Measurements from ENCODE around the gene CNIH3.
A peak's percentile ranks its signal among the peaks of the same experiment; 100 is the strongest.

CNIH3 gene

DNA sequence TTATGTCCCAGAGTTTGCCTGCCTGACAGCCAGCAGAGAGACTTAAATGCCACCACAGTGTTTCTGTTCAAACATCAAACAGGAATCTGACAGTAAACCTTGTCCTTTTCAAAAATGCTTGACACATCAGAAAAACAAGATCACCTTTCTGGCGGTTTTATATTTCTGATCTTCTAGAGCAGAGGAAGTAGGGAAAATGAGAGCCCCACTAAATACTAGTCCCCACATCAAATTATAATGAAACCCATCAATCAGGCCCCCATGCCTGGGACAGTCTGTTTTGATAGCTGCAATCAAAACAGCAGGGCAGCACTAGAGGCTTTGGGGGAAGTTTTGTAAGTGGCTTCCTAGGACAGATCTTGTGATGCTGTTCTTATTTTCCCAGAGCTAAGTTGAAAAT lies 129.3 kb downstream of the CNIH3 start:
- no peak for DNase-seq (ENCODE audit: low spot score)

DNA sequence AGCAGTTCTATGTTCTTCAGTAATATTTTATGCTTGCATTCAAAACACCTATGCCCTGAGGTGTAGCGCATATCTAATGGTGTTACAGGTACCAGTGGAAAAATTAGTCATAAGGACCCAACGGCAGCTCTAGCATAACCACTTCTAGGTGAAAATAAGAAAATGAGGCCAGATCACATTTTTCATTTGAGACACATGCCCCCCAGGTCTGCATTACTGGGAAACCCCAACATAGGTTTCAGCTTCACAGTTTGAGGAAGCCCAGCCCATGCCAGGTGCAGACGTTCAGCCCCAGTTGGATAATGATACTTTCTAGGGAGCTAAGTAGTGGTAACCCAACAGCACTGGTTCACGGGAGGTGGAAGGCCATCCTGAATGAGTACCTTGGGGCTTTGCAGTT lies 129.8 kb downstream of the CNIH3 start:
- no peak for DNase-seq (ENCODE audit: low spot score)

GRCh38 chr1:224747578-224747977 lies 131.5 kb downstream of the CNIH3 start:
- no peak for DNase-seq (ENCODE audit: low spot score)

GRCh38 chr1:224749916-224750315 lies 133.8 kb downstream of the CNIH3 start:
- no peak for DNase-seq (ENCODE audit: low spot score)

DNA sequence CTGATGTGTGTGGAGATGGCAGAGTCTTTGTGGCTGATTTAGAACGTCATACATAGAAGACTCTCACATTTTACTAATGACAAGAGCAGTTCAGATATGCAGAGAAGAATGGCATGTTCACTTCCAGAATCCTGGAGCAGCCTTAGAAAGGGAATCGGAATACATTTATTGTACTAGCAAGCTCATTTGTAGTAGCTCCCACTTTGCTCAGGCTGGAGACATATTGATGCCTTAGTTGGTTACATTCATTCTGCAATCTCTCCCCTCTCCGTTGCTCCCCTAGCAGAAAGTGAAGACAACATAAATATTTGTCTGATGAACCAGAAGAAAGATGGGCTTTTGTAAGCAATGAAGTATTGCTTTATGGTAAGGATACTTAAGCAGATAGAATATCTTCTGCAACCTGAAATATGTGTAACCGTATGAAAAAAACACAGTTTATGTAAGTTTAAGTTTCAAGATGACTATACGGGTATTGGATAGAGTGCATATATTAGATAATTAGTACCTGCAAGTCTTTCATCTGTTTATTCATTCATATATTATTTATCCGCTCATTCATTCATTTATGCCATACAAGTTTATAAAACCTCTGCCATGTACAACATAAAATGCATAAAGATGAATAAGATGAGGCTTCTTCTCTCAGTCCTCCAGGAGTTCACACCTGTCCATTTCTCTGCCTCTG lies 135.7 kb downstream of the CNIH3 start:
- DNase-seq (ENCODE audit: low spot score) = no peak

DNA sequence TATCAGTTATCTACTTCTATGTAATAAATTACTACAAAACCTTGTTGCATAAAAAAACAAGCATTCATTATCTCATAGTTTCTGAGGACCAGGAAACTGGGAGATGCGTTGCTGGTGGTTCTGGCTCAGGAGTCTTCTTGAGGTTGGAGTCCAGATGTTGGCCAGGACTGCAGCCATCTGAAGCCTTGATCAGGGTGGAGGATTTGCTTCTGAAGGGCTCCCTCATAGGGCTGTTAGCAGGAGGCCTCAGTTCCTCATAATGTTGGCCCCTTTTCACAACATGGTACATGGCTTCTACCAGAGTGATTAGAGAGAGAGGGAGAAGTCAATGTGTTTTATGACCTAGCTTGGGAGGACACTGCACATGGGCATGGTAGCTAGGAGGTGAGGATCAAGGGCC lies 137.4 kb downstream of the CNIH3 start:
- no peak for DNase-seq (ENCODE audit: low spot score)

GRCh38 chr1:224755586-224755985 lies 139.5 kb downstream of the CNIH3 start:
- no peak for DNase-seq (ENCODE audit: low spot score)

- no peak for DNase-seq (ENCODE audit: low spot score)
These were observed 141.4 kb downstream of the CNIH3 start for GRCh38 chr1:224757508-224757907.

DNA sequence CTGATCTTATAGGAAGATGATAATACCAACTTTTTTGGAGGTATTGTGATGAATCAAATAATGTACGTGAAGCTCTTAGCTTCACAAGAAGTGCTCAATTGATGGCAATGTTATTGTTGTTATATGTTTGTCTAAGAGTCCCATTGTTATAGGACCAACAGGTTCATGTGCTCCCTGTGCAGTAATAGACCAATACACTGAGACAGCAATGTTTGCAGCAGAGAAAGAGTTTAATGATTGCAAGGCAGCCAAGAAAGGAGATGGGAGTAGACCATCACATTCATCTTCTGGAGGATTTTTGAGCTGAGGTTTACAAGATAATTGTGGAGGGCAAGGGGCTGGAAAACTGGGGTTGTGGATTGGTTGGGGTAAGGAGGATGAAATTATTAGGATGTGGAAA lies 143.0 kb downstream of the CNIH3 start:
- DNase-seq (ENCODE audit: low spot score) = no peak

- DNase-seq (ENCODE audit: low spot score) = no peak
These were observed 143.6 kb downstream of the CNIH3 start for GRCh38 chr1:224759681-224760091.

GRCh38 chr1:224760163-224760562 lies 144.0 kb downstream of the CNIH3 start:
- DNase-seq (ENCODE audit: low spot score) = no peak

GRCh38 chr1:224761245-224761644 lies 145.1 kb downstream of the CNIH3 start:
- no peak for DNase-seq (ENCODE audit: low spot score)

- no peak for DNase-seq (ENCODE audit: low spot score)
These were observed 145.9 kb downstream of the CNIH3 start for GRCh38 chr1:224762046-224762445.

DNA sequence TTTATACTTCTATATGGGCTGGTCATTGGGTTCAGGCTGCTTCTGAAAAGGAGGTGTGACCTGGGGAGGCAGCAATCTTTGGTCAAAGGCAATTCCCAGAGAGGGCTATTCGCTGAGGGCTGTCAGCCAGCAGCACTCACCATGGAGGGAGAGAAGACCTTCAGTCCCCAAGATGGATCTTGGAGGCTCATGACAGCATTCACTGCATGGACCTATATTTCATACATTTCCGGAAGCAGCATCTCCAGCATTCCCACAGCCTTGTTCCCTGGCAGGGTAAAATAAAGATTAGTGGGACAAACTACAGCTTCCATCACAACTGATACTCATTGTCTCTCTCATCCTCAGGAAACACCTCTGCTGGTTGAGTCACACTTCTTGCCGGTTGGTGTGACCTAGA lies 146.6 kb downstream of the CNIH3 start:
- no peak for DNase-seq (ENCODE audit: low spot score)

GRCh38 chr1:224763126-224763775 lies 147.1 kb downstream of the CNIH3 start:
- DNase-seq (ENCODE audit: low spot score) = no peak

- DNase-seq (ENCODE audit: low spot score) = no peak
These were observed 150.1 kb downstream of the CNIH3 start for GRCh38 chr1:224766266-224766665.

DNA sequence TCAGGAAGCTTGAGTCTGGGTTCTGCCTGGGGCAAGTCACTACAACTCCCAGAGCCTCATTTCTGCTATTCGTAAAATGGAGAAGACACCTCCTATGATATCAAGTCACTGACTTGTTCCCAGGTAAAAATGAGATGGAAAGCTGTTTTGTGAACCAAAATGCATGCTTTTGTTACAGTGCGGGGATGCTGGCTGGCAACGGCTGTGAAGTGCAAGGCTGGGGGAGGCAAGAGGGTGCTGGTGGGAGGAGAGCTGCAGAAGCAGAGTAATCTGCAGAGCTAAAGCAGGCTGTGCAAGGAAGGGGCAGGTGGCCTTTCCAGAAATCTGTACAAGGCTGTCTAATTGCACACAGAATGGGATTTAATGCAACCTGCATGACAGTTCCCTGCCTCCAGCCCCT lies 150.9 kb downstream of the CNIH3 start:
- no peak for DNase-seq (ENCODE audit: low spot score)

DNA sequence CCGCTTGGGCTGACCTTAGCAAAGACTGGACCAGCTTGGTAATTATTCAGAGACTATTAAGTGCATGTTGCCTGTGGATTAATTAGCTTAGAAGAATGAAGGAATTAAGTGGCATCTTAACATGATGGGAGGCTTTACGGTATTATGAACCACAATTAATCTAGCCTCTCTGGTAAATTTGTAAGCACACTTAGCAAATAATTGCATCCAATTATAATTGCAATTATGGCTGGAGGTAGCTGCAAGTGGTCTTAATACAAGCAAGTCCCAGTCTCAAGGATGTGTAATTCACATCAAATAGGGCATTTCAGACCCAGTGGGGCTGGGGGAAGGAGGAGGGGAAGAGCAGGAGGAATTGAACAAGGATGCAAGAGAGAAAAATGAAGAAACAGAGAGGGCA lies 151.6 kb downstream of the CNIH3 start:
- no peak for DNase-seq (ENCODE audit: low spot score)

- no peak for DNase-seq (ENCODE audit: low spot score)
These were observed 152.9 kb downstream of the CNIH3 start for GRCh38 chr1:224768971-224769370.

DNA sequence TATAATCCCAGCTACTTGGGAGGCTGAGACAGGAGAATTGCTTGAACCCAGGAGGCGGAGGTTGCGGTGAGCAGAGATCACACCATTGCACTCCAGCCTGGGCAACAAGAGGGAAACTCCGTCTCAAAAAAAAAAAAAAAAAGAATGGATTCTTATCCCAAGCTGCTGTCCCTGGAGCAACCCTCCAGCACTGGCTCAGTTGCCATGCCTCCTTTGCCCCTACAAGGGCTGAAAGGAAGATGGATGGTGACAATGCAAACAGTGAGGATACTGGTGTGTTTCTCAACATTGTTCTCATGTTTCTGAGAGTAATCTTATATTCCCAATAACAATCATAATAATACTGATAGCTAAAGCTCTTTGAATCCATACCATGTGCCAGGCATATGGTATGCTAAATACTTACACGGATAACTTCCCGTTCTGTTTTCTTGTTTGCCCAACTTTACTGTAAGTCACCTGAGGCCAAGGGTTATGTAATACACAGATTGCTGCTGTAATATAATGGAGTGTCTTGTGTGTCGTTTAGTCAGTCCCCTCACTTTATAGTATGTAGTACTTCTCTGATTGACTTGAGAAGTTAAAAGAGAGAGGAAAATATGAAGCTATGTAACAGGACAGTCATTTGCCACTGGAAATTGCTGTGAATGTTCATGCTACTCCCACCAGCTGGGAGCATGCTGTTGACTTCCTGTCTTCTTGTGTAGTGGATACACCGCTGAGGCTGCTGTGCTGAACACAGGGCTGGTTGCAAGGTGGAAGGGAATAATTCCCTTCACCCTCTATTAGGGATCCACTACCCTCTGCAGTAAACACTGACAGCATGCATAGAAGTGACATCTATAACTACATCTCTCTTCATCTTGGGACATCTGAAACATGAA lies 153.6 kb downstream of the CNIH3 start:
- no peak for DNase-seq (ENCODE audit: low spot score)

DNA sequence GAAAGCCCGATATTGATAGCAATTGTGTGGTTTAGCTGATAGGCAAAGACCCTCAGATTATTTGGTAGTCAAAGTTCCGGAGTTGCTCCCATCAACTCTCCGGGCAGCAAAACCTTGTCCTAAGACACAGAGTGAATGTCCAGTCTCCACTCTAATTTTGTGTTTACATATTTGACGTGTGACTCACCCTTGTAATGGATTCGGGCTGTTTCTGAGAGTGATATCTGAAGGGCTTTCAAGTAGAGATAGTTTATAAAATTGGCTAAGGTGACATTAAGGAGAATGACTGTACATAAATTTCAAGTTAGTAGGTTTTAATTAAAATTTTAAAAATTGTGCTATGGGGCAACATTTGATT lies 154.2 kb downstream of the CNIH3 start:
- DNase-seq (ENCODE audit: low spot score) = peak; percentile 58

DNA sequence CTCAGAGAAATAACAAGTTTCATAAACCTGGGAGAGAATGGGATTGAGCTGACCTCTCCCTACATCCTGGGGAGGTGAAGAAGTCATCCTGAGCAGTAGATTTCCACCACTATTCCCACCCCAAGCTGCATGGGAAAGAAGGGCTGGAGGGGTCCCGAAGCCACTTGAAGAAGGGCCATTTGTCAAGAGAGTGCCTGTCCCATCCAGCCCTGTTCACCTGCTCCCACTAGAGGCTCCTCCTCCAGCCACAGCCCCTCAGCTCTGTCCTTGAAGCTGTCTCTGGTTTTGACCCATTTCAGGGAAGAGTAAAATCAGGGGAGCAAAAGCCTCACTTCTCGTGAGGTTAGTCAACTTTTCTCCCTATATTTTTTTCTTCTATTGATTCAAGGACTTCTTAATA lies 157.5 kb downstream of the CNIH3 start:
- no peak for DNase-seq (ENCODE audit: low spot score)

DNA sequence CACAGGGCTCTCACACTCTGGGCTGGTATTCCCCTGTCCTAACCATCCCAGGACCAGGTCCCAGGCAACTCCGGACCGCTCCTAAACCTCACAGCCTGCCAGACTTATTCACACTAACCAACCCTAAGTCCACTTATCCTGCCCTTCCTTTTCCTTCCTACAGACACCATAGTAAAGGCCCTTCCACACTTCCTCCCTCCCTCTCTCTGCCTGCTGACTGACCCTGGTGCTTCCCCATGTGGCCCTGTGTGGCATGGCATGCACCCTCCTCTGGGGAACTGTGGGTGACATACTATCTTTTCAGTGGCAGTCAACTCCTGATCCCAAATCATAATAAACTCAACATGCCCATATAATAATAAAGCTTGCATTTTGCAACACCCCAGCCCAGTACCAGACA lies 158.3 kb downstream of the CNIH3 start:
- no peak for DNase-seq (ENCODE audit: low spot score)
